ENCODE data around the gene CD300LD.

Gene CD300LD

DNA sequence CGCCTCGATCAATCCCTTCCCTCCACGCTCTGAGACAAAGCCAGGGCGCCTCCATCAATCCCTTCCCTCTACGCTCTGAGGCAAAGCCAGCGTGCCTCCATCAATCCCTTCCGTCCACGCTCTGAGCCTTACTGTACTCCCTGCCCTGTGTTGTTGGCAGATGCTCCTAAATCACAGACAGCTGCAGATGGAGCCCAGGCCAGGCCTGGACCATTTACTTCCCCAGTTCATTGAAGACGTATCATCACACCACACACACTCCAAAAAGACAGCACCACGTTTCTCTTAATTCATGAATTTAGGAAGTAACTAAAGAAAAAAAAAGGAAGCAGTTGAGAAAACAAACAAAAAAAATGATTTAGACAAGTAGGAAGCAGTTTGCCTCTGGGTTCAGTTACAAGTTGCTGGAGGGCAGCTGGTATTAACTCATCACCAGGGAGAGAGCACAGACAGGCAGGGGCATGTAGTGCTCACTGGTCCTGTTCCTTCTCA, 7.4 kb upstream of the CD300LD start:
- no peak overlapping the region for H3K4me3 ChIP-seq (ENCODE audit: low read length)
- no peak for DNase-seq (ENCODE audit: low read depth)
- TF ChIP-seq CTCF (conservative IDR thresholded peaks at IDR 0.05; ENCODE audit: low read length): no peak

DNA sequence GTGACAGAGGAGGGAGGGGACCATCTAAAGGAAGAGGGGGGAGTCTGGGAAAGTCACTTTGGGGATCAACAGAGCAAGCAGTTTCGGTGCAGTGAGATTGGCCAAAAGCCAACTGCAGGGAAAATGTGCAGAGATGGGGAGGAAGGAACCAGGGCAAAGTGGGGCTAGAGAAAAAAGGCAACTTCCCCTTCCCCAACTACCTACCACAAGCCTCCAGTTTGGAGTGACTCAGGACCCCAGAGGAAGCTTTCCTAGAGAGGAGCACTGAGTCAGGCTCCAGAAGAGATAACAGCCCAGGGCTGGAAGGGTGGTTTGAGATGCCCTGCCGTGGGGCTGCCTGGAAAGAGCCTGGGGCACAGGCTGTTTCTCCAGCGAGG, 6.9 kb upstream of the CD300LD start:
- TF ChIP-seq CTCF (conservative IDR thresholded peaks at IDR 0.05; ENCODE audit: low read length): no peak
- no peak for DNase-seq (ENCODE audit: low read depth)
- no peak overlapping the region for H3K4me3 ChIP-seq (ENCODE audit: low read length)

DNA sequence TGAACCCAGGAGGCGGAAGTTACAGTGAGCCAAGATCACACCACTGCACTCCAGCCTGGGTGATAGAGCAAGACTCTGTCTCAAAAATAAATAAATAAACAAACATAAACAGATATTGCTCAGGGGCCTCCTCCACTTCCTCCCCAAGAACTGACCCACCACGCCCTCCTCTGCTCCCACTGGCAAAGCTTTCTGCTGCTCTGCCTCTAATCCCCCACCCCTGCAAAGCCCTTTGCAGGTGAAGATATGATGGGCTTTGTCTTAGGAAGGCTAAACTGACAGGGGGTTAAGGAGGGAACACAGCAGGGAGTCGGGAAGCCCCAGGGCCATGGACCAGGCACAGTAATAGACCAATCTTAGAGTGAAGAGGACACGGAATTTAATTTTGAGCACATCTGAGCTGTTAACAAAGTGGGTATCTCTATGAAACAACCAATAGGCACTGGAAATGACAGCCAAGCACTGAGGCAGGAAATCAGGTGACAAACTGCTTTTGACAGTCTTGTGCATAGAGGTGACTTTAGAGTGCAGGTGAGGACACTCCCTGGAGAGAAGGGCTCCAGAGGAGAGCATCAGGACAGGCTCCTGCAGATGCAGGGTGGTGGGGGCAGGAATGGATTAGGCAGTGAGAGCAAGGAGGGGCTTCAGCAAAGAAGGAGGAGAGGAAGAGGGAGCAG, 6.4 kb upstream of the CD300LD start:
- H3K4me3 ChIP-seq (ENCODE audit: low read length): no peak overlapping the region
- TF ChIP-seq CTCF (conservative IDR thresholded peaks at IDR 0.05; ENCODE audit: low read length): no peak
- no peak for DNase-seq (ENCODE audit: low read depth)

- DNase-seq (ENCODE audit: low read depth): no peak
- no peak overlapping the region for H3K4me3 ChIP-seq (ENCODE audit: low read length)
- TF ChIP-seq CTCF (conservative IDR thresholded peaks at IDR 0.05; ENCODE audit: low read length): no peak
Measured at GRCh38 chr17:74597069-74597790, 5.1 kb upstream of the CD300LD start.

- DNase-seq (ENCODE audit: low read depth): no peak
- TF ChIP-seq CTCF (conservative IDR thresholded peaks at IDR 0.05; ENCODE audit: low read length): no peak
- no peak overlapping the region for H3K4me3 ChIP-seq (ENCODE audit: low read length)
Measured at GRCh38 chr17:74595037-74595750, 3.1 kb upstream of the CD300LD start.

DNA sequence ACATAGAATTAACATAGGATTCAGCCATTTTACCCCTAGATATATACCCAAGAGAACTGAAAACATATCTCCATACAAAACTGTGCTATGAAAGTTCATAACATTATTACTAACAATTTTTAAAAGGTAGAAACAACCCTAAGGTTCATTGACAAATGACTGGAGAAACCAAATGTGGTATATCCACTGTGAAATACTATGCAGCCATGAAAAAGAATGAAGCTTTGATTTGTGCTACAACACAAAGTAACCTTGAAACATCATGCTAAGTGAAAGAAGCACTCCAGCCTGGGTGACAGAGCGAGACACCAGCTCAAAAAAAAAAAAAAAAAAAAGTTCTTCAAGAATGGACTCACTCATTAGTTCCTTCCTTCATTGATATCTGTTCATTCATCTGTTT, 580 bp downstream of the CD300LD start:
- no peak overlapping the region for H3K4me3 ChIP-seq (ENCODE audit: low read length)
- no peak for TF ChIP-seq CTCF (conservative IDR thresholded peaks at IDR 0.05; ENCODE audit: low read length)
- DNase-seq (ENCODE audit: low read depth): no peak

All from AG10803 (cell line).